ENCODE results near the gene DNAAF8.

DNAAF8 gene

DNA sequence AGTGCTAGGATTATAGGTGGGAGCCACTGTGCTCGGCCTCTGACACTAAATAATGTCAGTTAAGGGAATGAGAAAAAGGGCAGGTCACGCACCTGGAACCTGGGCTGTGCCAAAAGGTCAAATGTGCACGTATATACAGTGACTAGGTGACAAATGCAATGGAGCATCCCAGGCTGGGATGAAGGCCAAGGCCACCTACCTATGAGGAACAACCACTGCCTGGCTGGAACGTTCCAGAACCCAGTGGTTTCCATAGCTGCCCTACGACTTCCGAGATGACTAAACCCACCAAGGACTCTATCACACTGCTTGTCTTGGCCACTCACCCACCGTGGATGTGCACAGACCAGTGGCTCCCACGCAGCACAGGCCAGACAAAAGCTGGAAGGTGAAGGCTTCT lies 16.6 kb downstream of the DNAAF8 start:
- no peak for DNase-seq (ENCODE audit: low read depth in 2 of 3, low spot score in 1 of 3)

GRCh38 chr16:4752351-4753100 lies 18.2 kb downstream of the DNAAF8 start:
- DNase-seq (ENCODE audit: low read depth in 2 of 3, low spot score in 1 of 3): no peak

GRCh38 chr16:4753227-4753626 lies 18.9 kb downstream of the DNAAF8 start:
- no peak for DNase-seq (ENCODE audit: low read depth in 2 of 3, low spot score in 1 of 3)

DNA sequence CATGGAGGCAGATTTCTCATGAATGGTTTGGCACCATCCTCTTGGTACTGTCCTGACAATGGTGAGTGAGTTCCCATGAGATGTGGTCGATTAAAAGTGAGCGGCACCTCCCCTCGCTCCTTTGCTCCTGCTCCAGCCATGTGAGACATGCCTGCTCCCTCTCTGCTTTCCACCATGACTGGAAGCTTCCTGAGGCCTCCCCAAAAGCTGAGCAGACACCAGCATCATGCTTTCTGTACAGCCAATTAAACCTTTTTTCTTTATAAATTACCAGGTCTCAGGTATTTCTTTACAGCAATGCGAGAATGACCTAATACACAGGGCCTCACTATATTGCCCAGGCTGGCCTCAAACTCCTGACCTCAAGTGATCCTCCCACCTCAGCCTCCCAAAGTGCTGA lies 20.5 kb downstream of the DNAAF8 start:
- no peak for DNase-seq (ENCODE audit: low read depth in 2 of 3, low spot score in 1 of 3)

DNA sequence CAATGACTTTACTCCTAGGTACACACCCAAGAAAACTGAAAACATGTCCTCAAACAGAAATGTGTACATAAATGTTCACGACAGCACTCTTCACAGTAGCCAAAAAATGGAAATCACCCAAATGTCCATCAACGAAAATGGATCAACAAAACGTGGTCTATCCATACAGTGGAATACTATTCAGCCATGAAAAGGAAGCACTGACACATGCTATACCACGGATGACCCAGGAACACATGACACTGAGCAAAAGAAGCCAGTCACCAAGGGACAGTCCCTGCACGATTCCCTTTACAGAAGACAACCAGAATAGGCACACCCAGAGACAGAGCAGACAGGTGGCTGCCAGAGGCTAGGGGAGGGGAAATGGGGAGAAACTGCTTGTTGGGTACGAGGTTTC lies 21.4 kb downstream of the DNAAF8 start:
- DNase-seq (ENCODE audit: low read depth in 2 of 3, low spot score in 1 of 3): no peak

GRCh38 chr16:4760221-4760910 lies 26.0 kb downstream of the DNAAF8 start:
- no peak for DNase-seq (ENCODE audit: low read depth in 2 of 3, low spot score in 1 of 3)

DNA sequence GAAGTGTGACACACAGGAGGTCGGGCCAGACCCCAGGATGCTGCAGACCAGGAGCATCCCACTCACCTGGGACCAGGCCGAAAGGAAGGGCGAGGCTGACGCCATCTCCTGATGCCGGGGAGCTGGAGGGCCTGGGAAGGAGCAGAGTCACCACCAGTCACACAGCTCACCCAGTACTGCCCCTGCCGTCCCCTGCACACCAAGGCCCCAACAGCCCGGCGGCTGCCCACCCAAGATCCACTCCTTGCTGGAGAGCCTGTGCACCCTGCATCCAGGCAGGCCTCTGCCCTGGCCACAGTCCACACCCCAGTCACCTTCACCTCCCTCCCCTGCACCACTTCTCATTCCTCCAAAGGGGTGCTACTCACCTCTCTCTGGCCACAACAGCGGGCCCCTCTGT lies 27.9 kb downstream of the DNAAF8 start:
- no peak for DNase-seq (ENCODE audit: low read depth in 2 of 3, low spot score in 1 of 3)

DNA sequence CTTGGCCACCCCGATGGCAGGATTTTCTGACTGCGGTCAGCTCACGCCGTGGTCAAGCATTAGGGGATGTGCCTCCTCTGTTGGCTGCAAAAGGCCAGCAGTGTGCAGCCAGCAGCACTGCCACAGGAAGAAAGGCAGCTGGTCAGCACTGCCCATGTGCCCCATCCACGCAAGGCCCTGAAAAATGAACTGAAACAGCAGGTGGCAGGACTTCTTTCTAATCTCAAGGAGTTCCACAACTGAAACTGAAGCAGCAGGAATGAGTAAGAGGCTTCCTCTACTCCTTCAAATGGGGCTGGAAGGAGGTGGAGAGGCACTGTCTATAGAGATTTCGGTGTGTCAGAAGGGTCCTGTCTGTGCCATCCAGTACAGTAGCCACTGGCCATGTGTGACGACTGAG lies 29.5 kb downstream of the DNAAF8 start:
- DNase-seq (ENCODE audit: low read depth in 2 of 3, low spot score in 1 of 3): no peak

GRCh38 chr16:4765511-4766474 lies 31.5 kb downstream of the DNAAF8 start:
- no peak for DNase-seq (ENCODE audit: low read depth in 2 of 3, low spot score in 1 of 3)

DNA sequence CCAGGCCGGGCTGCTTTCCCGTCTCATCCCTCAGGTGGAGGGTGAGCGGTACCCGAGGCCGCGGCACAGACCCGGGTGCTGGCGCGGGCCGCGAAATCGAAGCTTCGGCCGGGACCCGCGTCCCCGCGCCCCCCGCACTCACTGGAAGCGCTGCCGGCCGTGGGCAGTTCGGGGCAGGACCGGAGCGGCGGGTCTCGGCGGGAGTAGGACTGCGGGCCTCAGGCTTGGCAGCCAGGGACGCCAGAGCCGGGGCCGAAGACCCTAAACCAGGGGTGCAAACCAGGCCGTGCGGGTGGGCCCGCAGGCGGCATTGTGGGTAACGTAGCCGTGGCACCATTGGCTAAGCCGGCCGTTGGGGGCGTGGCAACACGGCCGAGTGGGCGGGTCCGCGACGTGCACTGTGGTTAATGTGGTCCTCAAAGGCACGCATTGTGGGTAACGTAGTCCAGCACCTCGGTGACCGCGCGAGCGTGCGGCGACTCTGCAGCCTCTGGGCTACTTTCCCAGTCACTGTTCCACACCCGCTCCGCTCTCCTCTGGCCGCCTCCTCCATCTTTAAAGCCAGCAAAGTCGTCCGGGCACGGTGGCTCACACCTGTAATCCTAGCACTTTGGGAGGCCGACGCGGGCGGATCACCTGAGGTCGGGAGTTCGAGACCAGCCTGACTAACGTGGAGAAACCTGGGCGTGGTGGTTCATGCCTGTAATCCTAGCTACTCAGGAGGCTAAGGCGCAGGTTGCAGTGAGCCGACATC lies 32.7 kb downstream of the DNAAF8 start, which contains the start of gene ZNF500:
Gene ZNF500, minus strand, starts transcription at position 288 of the 754 bp plus-strand sequence. CDS start 1,184 bp downstream, outside the sequence.
- peak; percentile 95 to 98 (median 96) for DNase-seq (ENCODE audit: low read depth in 2 of 3, low spot score in 1 of 3)

- no peak for DNase-seq (ENCODE audit: low read depth in 2 of 3, low spot score in 1 of 3)
Observed at GRCh38 chr16:4767872-4768548, 33.7 kb downstream of the DNAAF8 start.

DNA sequence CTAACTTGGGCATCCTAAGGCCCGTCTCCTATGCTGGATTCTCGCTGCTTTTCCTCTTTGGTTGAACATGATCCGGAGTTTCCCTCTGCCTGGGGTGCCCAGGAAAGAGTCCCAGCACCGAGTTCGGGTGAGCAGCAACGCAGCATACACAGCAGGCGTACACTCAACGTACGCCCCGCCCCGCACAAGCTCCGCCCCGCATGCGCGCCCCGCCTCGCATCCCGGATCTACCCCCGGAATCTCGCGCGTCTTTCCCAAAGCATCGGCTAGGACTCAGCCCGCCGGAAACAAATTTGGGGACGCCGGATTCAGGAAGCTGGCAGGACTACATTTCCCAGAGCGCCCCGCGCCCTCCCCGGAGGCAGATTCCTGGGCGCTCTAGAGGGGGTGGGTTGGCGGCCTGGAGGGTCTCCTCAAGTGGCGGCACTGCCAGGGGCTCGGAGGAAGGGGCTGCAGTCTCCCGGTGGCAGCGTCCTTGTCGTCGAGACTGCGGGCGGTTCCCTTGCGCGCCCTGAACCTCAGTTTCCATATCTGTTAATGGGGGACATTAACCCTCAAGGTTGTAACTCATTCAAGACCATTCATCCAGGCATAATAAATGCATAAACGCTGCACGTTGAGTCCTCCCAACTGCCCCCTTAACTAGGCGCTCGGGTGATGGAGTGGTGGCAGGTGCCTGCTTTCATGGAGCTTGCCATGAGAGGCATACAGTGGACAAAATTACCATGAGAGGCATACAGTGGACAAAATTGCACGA lies 34.4 kb downstream of the DNAAF8 start:
- peak; percentile 86 to 91 (median 88) for DNase-seq (ENCODE audit: low read depth in 2 of 3, low spot score in 1 of 3)

- no peak for DNase-seq (ENCODE audit: low read depth in 2 of 3, low spot score in 1 of 3)
Observed at GRCh38 chr16:4769306-4769638, 34.9 kb downstream of the DNAAF8 start.

GRCh38 chr16:4771646-4772045 lies 37.3 kb downstream of the DNAAF8 start:
- no peak for DNase-seq (ENCODE audit: low read depth in 2 of 3, low spot score in 1 of 3)

GRCh38 chr16:4772351-4772750 lies 38.0 kb downstream of the DNAAF8 start:
- no peak for DNase-seq (ENCODE audit: low read depth in 2 of 3, low spot score in 1 of 3)

GRCh38 chr16:4775005-4775404 lies 40.7 kb downstream of the DNAAF8 start:
- no peak for DNase-seq (ENCODE audit: low read depth in 2 of 3, low spot score in 1 of 3)

GRCh38 chr16:4776141-4776705 lies 41.9 kb downstream of the DNAAF8 start:
- DNase-seq (ENCODE audit: low read depth in 2 of 3, low spot score in 1 of 3): no peak

- DNase-seq (ENCODE audit: low read depth in 2 of 3, low spot score in 1 of 3): no peak
Observed at GRCh38 chr16:4777339-4778049, 43.2 kb downstream of the DNAAF8 start.

- DNase-seq (ENCODE audit: low read depth in 2 of 3, low spot score in 1 of 3): no peak
Observed at GRCh38 chr16:4778050-4778392, 43.7 kb downstream of the DNAAF8 start.
